ENCODE results near the gene RALB.

The RALB gene

GRCh38 chr2:120237491-120237902, 15.2 kb upstream of the RALB start:
- TF ChIP-seq CTCF (IDR thresholded peaks at IDR 0.05): no peak
- no peak overlapping the region for H3K27ac ChIP-seq
- peak; percentile 59 for DNase-seq (ENCODE audit: low spot score)
- no peak overlapping the region for H3K4me3 ChIP-seq

GRCh38 chr2:120238728-120239487, 13.7 kb upstream of the RALB start:
- Histone ChIP-seq H3K4me3 (peak overlapping the region; percentile 12), H3K27ac (peak overlapping the region in 1 of 2 donors; percentile 62)
- no peak for TF ChIP-seq CTCF (IDR thresholded peaks at IDR 0.05)
- DNase-seq (ENCODE audit: low spot score): no peak

GRCh38 chr2:120239488-120240287, 13.0 kb upstream of the RALB start:
- DNase-seq (ENCODE audit: low spot score): no peak
- peak overlapping the region; percentile 12 for H3K4me3 ChIP-seq
- peak overlapping the region in 1 of 2 donors; percentile 62 for H3K27ac ChIP-seq
- TF ChIP-seq CTCF (IDR thresholded peaks at IDR 0.05): no peak

GRCh38 chr2:120240901-120241429, 11.7 kb upstream of the RALB start:
- no peak for TF ChIP-seq CTCF (IDR thresholded peaks at IDR 0.05)
- Histone ChIP-seq H3K27ac (no peak overlapping the region), H3K4me3 (no peak overlapping the region)
- DNase-seq (ENCODE audit: low spot score): no peak

GRCh38 chr2:120241684-120242083, 11.0 kb upstream of the RALB start:
- no peak for TF ChIP-seq CTCF (IDR thresholded peaks at IDR 0.05)
- DNase-seq (ENCODE audit: low spot score): no peak
- Histone ChIP-seq H3K4me3 (no peak overlapping the region), H3K27ac (no peak overlapping the region)

GRCh38 chr2:120243211-120243610, 9.4 kb upstream of the RALB start:
- H3K4me3 ChIP-seq: no peak overlapping the region
- no peak for TF ChIP-seq CTCF (IDR thresholded peaks at IDR 0.05)
- no peak overlapping the region for H3K27ac ChIP-seq
- DNase-seq (ENCODE audit: low spot score): no peak

All from coronary artery (tissue), 2 donors.